B cell (primary cell): Measurements from ENCODE around the gene GLIS1. TPM values are rescaled to one million over a fixed set of nuclear protein-coding genes. Genes with fewer than 3 reads are reported as not detected.

Experiments used
- ATAC-seq: fragments of 200-7000 bp; cut with Tn5 transposase; one replicate; pipeline ENCODE4 v1.10.0; 2021; ENCODE audit warnings: low read depth, mild to moderate bottlenecking, moderate number of reproducible peaks, moderate library complexity
- CTCF ChIA-PET: fragments of 350-600 bp; sonication (Branson Sonifier 250); formaldehyde crosslinking; loops from one replicate; lab custom pipeline; 2021; ENCODE audit warnings: antibody characterized with exemption, inconsistent platforms; lab: Charles Lee
- POLR2A ChIA-PET: fragments of 350-600 bp; sonication (Branson Sonifier 250); formaldehyde crosslinking; loops from one replicate; lab custom pipeline; 2021; ENCODE audit warnings: antibody characterized with exemption; lab: Charles Lee
- DNase-seq: peaks from one replicate; pipeline ENCODE4 v3.0.0; 2013
- H2AFZ ChIP-seq: 2 replicates; pipeline ENCODE4 v1.6.1; 2012; ENCODE audit warnings: mild to moderate bottlenecking, low read depth, low read length; ENCODE audit not compliant: insufficient read depth, poor library complexity, severe bottlenecking
- H3K27ac ChIP-seq, 2 donors: 1 replicate in 1 of 2; 2 replicates in 1 of 2; pipeline ENCODE4 v1.5.1; 2012 to 2013; ENCODE audit warnings: low read length in 2 of 2, mild to moderate bottlenecking in 2 of 2, moderate library complexity in 1 of 2
- H3K27me3 ChIP-seq, 4 experiments: fragments of 200-600 bp in 1 of 4; sonication (generic) in 1 of 4; replicated peaks in 1 of 4; 1 replicate in 2 of 4; 2 replicates in 2 of 4; pipeline versions ENCODE4 v1.6.1 to v1.7.0; 2013 to 2016; ENCODE audit warnings: low read length in 3 of 4, mild to moderate bottlenecking in 2 of 4, mixed read lengths in 1 of 4, moderate library complexity in 1 of 4; ENCODE audit not compliant: insufficient read depth in 4 of 4, control insufficient read depth in 3 of 4; ENCODE audit errors: control extremely low read depth in 1 of 4
- H3K36me3 ChIP-seq, 2 experiments: replicated peaks in 1 of 2; 1 replicate in 1 of 2; 2 replicates in 1 of 2; pipeline versions ENCODE4 v1.6.1 to v1.7.1; 2013; ENCODE audit warnings: low read length in 1 of 2; ENCODE audit not compliant: insufficient read depth in 2 of 2, control insufficient read depth in 1 of 2; ENCODE audit errors: control extremely low read depth in 1 of 2, extremely low read depth in 1 of 2
- H3K4me1 ChIP-seq, 2 donors: fragments of 200-600 bp in 1 of 2; sonication (generic) in 1 of 2; 1 replicate in 1 of 2; 2 replicates in 1 of 2; pipeline versions ENCODE4 v1.5.1 to v1.6.1; 2013 to 2017; ENCODE audit warnings: low read length in 2 of 2; ENCODE audit not compliant: control insufficient read depth in 2 of 2, insufficient read depth in 2 of 2
- H3K4me2 ChIP-seq: replicated peaks from 2 replicates; pipeline ENCODE3; 2012; ENCODE audit warnings: mild to moderate bottlenecking, low read depth, low read length; ENCODE audit not compliant: poor library complexity, severe bottlenecking
- H3K4me3 ChIP-seq, 5 experiments: fragments of 200-600 bp in 1 of 5; sonication (generic) in 1 of 5; 1 replicate in 3 of 5; 2 replicates in 2 of 5; pipeline versions ENCODE4 v1.5.1 to v1.7.0; 2011 to 2016; ENCODE audit warnings: low read length in 4 of 5, mild to moderate bottlenecking in 4 of 5, low read depth in 2 of 5, control low read depth in 1 of 5, moderate library complexity in 1 of 5; ENCODE audit not compliant: insufficient read depth in 1 of 5; ENCODE audit errors: control extremely low read depth in 1 of 5, extremely low read depth in 1 of 5
- H3K79me2 ChIP-seq: fragments of 200-600 bp; sonication (generic); one replicate; pipeline ENCODE4 v1.6.0; 2016; ENCODE audit warnings: low read length; ENCODE audit not compliant: control insufficient read depth, insufficient read depth
- H3K9ac ChIP-seq: fragments of 200-600 bp; sonication (generic); 2 replicates; pipeline ENCODE4 v1.6.1; 2017; ENCODE audit warnings: mild to moderate bottlenecking, low read length, moderate library complexity
- H3K9me3 ChIP-seq, 3 donors: one replicate each; pipeline versions ENCODE4 v1.6.1 to v1.7.1; 2013; ENCODE audit warnings: low read length in 2 of 3; ENCODE audit not compliant: control insufficient read depth in 2 of 3, insufficient read depth in 1 of 3; ENCODE audit errors: control extremely low read depth in 1 of 3
- H4K20me1 ChIP-seq: 2 replicates; pipeline ENCODE4 v1.6.0; 2012; ENCODE audit warnings: mild to moderate bottlenecking, low read length; ENCODE audit not compliant: insufficient read depth, control insufficient read depth, poor library complexity, severe bottlenecking
- H3K27ac Mint-ChIP-seq: one replicate; pipeline ENCODE4 v1.8.0; 2021; ENCODE audit warnings: mixed read lengths
- H3K27me3 Mint-ChIP-seq: one replicate; pipeline ENCODE4 v1.8.0; 2021; ENCODE audit warnings: mixed read lengths
- H3K4me1 Mint-ChIP-seq: one replicate; pipeline ENCODE4 v1.8.0; 2021; ENCODE audit warnings: mixed read lengths
- H3K4me3 Mint-ChIP-seq: one replicate; pipeline ENCODE4 v1.8.0; 2021; ENCODE audit warnings: mixed read lengths
- H3K9me3 Mint-ChIP-seq: one replicate; pipeline ENCODE4 v1.8.0; 2022; ENCODE audit warnings: mixed read lengths; ENCODE audit not compliant: insufficient read depth
- EZH2 ChIP-seq: IDR thresholded peaks from 2 replicates; pipeline ENCODE4 v1.6.1; 2012; ENCODE audit warnings: borderline replicate concordance, low read depth, mild to moderate bottlenecking, moderate library complexity, low read length; ENCODE audit not compliant: insufficient read depth, poor library complexity, severe bottlenecking
- WGBS: methylation state at CpG from one replicate; pipeline ENCODE4 v1.1.5; 2013; ENCODE audit warnings: missing lambda C conversion rate; ENCODE audit not compliant: insufficient coverage; 5-methylcytosine and 5-hydroxymethylcytosine counted together
- intact Hi-C: fragments of 100-400 bp; cut with micrococcal nuclease; formaldehyde crosslinking; loops from one replicate; pipeline ENCODE4 v1.10.0; 2022
- polyA plus RNA-seq: library from polyadenylated mRNA; depleted of rRNA; stranded (reverse); fragments of >200 nt; gene quantifications from 2 replicates; pipeline ENCODE4 v1.2.3, GENCODE V29; 2012
- total RNA-seq, 2 donors: library from RNA; stranded (reverse); fragments of 120-200 nt in 1 of 2; gene quantifications; 1 replicate in 1 of 2; 2 replicates in 1 of 2; pipeline versions ENCODE4 v1.2.3 to v1.2.4, GENCODE V29; 2013 to 2022
- TF ChIP-seq, protein P1 (sequence below): fragments of 200-600 bp; IDR thresholded peaks from one replicate; pipeline ENCODE4 v1.8.0; 2022; ENCODE audit warnings: antibody characterized with exemption, mild to moderate bottlenecking

The GLIS1 gene
- total and polyA plus RNA-seq, 2 donors (not counting 1 experiment from before 2014, with no cell fraction given): not detected

DNA sequence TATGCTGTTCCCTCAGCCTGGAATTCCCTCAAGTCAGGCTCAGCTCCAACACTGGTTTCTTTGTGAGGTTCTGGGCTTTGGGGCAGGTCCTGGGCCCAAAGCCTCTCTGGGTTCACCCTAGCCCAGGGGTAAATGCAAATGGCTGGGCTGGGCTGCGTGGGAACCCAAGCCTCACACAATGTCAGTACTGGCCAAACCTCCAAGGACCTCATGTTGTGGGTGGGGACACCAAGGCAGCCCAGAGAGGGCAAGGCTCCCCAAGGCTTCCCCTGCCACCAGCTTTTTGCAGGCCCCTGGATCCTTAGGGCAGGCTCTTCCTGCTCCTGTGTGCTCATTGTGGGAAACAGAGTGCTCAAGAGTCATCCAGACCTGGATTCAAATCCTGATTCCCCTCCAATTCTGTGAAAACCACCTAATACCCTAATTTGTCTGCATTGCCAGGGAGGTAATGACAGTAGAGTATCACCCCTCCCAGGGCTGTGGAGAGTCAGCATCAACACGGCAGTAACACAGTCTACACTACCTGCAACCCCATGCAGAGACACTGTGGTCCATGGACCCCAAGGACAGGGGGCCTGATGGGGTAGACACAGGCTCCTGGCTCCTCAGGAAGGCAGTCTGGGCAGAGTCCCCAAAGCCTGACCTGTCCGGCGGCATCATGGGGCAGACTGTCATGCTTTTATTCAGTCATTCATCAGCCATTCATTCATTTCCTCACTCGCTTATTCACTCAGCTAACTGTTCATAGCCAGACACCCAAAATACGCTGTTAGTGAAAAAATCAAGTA is 194.0 kb downstream of the GLIS1 start:
- intact Hi-C loops: no loop called here
- no peaks in the 10 kb centered on the region for H3K27me3 ChIP-seq
- ChIA-PET CTCF (no interaction called here), POLR2A (no interaction called here)
- H3K36me3 ChIP-seq: no peaks in the 10 kb centered on the region
- H3K9me3 ChIP-seq: no peaks in the 10 kb centered on the region
- Mint-ChIP-seq H3K27ac (no peak overlapping the region), H3K4me1 (no peaks in the 10 kb centered on the region), H3K4me3 (no peak overlapping the region), H3K9me3 (no peaks in the 10 kb centered on the region), H3K27me3 (peaks cover 3% of the 10 kb centered on the region)
- no peak for DNase-seq
- H3K4me3 ChIP-seq: no peak overlapping the region
- H2AFZ ChIP-seq: no peak overlapping the region
- H3K79me2 ChIP-seq: no peaks in the 10 kb centered on the region
- no peaks in the 10 kb centered on the region for H4K20me1 ChIP-seq
- H3K27ac ChIP-seq: no peak overlapping the region
- H3K4me2 ChIP-seq: no peak overlapping the region
- H3K4me1 ChIP-seq: no peaks in the 10 kb centered on the region
- no peak for ATAC-seq
- no peak for TF ChIP-seq EZH2
- TF ChIP-seq, protein P1, sequence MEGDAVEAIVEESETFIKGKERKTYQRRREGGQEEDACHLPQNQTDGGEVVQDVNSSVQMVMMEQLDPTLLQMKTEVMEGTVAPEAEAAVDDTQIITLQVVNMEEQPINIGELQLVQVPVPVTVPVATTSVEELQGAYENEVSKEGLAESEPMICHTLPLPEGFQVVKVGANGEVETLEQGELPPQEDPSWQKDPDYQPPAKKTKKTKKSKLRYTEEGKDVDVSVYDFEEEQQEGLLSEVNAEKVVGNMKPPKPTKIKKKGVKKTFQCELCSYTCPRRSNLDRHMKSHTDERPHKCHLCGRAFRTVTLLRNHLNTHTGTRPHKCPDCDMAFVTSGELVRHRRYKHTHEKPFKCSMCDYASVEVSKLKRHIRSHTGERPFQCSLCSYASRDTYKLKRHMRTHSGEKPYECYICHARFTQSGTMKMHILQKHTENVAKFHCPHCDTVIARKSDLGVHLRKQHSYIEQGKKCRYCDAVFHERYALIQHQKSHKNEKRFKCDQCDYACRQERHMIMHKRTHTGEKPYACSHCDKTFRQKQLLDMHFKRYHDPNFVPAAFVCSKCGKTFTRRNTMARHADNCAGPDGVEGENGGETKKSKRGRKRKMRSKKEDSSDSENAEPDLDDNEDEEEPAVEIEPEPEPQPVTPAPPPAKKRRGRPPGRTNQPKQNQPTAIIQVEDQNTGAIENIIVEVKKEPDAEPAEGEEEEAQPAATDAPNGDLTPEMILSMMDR: no peak
- H3K9ac ChIP-seq: no peak overlapping the region
- WGBS: 94% methylated on average over 2 of the region's 6 CpGs

DNA sequence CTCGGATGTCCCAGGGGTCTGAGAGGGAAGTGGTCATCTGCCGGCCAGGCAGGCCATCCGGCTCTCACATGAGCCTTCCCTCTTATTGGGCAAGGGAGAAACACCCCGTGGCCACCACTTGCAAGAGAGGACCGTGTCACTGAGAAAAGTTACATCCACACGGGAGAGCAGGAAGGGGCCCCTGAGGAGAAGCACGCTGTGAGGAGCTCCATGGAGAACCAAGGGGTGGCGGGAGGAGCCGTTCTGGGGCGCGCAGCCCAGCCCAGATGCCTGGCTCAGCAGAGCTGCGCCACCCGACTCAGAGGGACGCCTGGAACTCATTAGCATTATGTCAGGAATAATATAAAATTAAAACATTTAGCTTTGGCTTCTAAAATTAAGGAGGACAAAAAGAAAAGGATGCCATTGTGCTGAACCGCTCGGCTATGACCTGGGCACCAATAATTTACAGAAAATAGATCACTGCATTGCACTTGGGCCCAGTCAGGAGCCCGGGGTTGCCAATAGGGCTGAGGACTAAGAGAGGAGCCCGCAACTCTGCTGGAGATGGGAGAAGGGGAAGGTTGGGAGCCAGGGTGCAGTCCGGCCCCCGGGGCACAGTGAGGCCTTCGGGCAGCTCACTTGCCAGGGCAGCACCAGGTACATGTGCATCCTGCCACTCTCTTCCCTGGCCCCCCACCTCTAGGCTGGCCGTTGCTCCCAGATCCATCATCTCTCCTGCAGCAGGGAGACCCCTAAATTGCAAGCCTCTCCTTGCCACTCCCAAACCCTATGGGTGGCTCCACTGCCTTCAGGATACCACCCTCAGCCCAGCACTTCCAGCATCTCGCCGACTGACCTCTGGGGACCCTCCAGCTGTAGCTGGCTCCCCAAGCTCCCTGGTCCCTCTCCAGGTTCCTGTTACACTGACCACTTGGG is 194.9 kb downstream of the GLIS1 start:
- no peak for TF ChIP-seq EZH2
- TF ChIP-seq, protein P1: no peak
- Mint-ChIP-seq H3K9me3 (no peaks in the 10 kb centered on the region), H3K27ac (no peak overlapping the region), H3K27me3 (peaks cover 3% of the 10 kb centered on the region), H3K4me1 (no peaks in the 10 kb centered on the region), H3K4me3 (no peak overlapping the region)
- H3K27me3 ChIP-seq: no peaks in the 10 kb centered on the region
- no peaks in the 10 kb centered on the region for H4K20me1 ChIP-seq
- no peaks in the 10 kb centered on the region for H3K9me3 ChIP-seq
- POLR2A ChIA-PET: no interaction called here
- no peaks in the 10 kb centered on the region for H3K36me3 ChIP-seq
- H3K4me3 ChIP-seq: no peak overlapping the region
- WGBS: 86% methylated on average over 18 of the region's 24 CpGs
- H3K9ac ChIP-seq: no peak overlapping the region
- H3K4me1 ChIP-seq: no peaks in the 10 kb centered on the region
- H3K27ac ChIP-seq: no peak overlapping the region
- intact Hi-C loops: no loop called here
- no peak overlapping the region for H3K4me2 ChIP-seq
- no peak for ATAC-seq
- CTCF ChIA-PET: no interaction called here
- no peak overlapping the region for H2AFZ ChIP-seq
- DNase-seq: no peak
- no peaks in the 10 kb centered on the region for H3K79me2 ChIP-seq
